Stimulated activated naive CD4-positive, alpha-beta T cell (primary cell): ENCODE results near the gene RARS2.
"Not testable (repeated sequence)": the region's sequence is repeated elsewhere in the genome, so short reads cannot be mapped to it uniquely, and the experiment has no call there.

Experiments used
- DNase-seq, 6 experiments: peaks; one replicate each; lab custom pipeline; 2025; lab: John Stamatoyannopoulos, UW

Gene RARS2

GRCh38 chr6:87589693-87590416 lies at the start of gene RARS2, which contains the start of gene ORC3:
Gene RARS2 (minus strand): TSS chr6:87589987. CDS start chr6:87589957, 30 bp downstream.
Gene ORC3 (plus strand): TSS chr6:87590135. CDS start chr6:87590169, 34 bp downstream.
- DNase-seq = peak; percentile 86 to 92 (median 90)

- DNase-seq = no peak
These were observed 49.6 kb upstream of the RARS2 start for GRCh38 chr6:87639373-87639772.

GRCh38 chr6:87637106-87637505 lies 47.3 kb upstream of the RARS2 start:
- no peak for DNase-seq

- DNase-seq = no peak
These were observed 46.5 kb upstream of the RARS2 start for GRCh38 chr6:87636315-87636714.

- DNase-seq = no peak
These were observed 44.1 kb upstream of the RARS2 start for GRCh38 chr6:87633851-87634250.

- no peak for DNase-seq
These were observed 41.0 kb upstream of the RARS2 start for GRCh38 chr6:87630746-87631145.

GRCh38 chr6:87628881-87629280 lies 39.1 kb upstream of the RARS2 start:
- DNase-seq = no peak

GRCh38 chr6:87628424-87628823 lies 38.6 kb upstream of the RARS2 start:
- DNase-seq = no peak

- DNase-seq = no peak
These were observed 33.5 kb upstream of the RARS2 start for GRCh38 chr6:87623248-87623647.

- no peak for DNase-seq
These were observed 28.7 kb upstream of the RARS2 start for GRCh38 chr6:87618531-87618930.

GRCh38 chr6:87617405-87617804 lies 27.6 kb upstream of the RARS2 start:
- no peak for DNase-seq

- not testable (repeated sequence) for DNase-seq
These were observed 23.2 kb upstream of the RARS2 start for GRCh38 chr6:87613018-87613417.

- DNase-seq = no peak
These were observed 19.0 kb upstream of the RARS2 start for GRCh38 chr6:87608802-87609201.

GRCh38 chr6:87606199-87606598 lies 16.4 kb upstream of the RARS2 start:
- DNase-seq = no peak

- DNase-seq = no peak
These were observed 10.8 kb upstream of the RARS2 start for GRCh38 chr6:87600576-87600975.

- no peak for DNase-seq
These were observed 1.2 kb upstream of the RARS2 start for GRCh38 chr6:87590990-87591389.

- DNase-seq = no peak
These were observed 662 bp upstream of the RARS2 start for GRCh38 chr6:87590417-87590880.

GRCh38 chr6:87588756-87589407 lies 905 bp downstream of the RARS2 start:
- no peak for DNase-seq

- DNase-seq = no peak
These were observed 3.3 kb downstream of the RARS2 start for GRCh38 chr6:87586371-87587077.

- DNase-seq = no peak
These were observed 6.0 kb downstream of the RARS2 start for GRCh38 chr6:87583822-87584221.

- DNase-seq = no peak
These were observed 14.4 kb downstream of the RARS2 start for GRCh38 chr6:87575423-87575822.

GRCh38 chr6:87574237-87574804 lies 15.5 kb downstream of the RARS2 start:
- DNase-seq = no peak
